ENCODE results near the gene FRAS1.

Gene FRAS1

DNA sequence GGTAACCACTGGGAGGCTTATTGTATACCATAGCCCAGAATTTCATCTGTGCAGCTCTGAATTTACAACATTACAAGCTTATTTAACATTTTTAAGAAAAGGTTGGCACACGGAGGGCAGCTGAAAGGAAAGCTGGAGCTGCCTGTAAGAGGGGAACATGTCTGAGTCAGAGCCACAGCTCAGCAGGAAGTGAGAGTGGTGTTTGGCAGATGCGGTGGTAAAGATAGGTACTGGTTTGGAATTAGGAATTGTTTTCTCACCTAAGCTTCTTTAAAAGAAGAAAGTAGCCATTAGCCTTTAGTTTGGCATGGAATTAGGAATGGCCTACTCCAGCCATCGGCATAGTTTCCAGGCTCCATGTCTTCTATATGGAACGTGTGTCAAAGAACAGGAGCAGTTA lies 321.9 kb downstream of the FRAS1 start:
- DNase-seq: no peak

DNA sequence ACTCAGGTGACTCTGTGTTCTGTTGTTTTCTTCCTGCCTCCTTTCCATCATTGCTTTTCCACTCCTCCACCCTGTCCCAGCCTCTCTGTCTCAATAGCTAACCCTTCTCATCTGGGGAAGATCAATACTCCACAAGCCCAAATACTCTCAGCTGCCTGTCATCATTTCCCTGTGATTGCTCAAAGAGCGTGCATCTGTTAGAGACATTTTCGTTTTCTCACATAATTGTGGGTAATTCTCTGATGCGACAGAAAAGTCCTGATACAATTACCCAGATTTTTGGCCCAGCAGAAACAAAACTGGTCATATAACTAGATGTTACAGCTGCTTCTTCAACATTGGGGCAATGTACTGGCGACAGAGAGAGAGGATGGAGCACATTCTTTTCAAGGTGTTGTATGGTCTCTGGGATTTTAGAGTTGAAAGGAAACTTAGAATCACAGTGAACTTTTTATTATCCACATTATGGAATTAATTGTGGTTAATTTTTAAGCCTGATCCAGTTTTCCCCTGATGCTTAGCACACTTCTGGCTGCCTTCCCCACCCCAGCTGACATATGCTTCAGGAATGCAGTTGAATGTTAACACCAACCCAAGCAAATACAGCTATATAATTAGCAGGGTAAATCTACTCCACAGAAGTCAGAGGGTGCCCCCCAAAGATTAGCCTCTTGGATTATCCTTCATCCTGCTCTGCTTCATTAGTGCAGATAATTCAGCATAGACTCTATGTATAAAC lies 323.0 kb downstream of the FRAS1 start:
- DNase-seq: no peak

DNA sequence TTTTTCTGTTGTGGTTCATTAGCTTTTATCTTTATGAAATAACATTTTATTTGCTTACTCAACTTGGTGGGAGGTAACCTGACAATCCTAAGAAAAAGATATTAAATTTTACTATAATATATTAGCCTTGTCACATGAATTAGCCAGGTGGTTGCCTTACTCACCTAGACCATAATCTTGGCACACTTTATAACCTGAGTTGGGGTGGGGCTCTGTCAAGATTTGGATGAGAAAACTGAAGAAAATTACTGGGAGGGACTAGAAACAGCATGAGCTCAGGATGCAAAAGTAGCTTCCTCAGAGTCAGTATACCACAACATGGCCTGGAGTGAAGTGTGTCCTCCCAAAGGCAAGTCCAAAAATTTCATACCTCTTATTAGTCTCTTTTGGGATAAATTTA lies 329.6 kb downstream of the FRAS1 start:
- no peak for DNase-seq

DNA sequence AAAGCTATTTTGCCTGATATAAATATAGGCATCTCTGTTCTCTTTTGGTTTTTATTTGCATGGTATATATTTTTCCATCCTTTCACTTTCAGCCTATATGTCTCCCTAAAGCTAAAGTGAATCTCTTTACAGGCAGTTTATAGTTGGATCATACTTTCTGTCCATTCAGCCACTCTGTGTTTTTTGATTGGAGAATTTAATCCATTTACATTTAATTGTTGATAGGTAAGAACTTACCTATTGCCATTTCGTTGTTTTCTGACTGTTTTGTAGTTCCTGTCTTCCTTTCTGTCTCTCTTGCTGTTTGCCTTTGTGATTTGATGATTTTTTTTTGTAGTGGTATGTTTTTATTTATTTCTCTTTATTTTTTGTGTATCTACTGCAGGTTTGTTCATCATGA lies 338.5 kb downstream of the FRAS1 start:
- DNase-seq: no peak

DNA sequence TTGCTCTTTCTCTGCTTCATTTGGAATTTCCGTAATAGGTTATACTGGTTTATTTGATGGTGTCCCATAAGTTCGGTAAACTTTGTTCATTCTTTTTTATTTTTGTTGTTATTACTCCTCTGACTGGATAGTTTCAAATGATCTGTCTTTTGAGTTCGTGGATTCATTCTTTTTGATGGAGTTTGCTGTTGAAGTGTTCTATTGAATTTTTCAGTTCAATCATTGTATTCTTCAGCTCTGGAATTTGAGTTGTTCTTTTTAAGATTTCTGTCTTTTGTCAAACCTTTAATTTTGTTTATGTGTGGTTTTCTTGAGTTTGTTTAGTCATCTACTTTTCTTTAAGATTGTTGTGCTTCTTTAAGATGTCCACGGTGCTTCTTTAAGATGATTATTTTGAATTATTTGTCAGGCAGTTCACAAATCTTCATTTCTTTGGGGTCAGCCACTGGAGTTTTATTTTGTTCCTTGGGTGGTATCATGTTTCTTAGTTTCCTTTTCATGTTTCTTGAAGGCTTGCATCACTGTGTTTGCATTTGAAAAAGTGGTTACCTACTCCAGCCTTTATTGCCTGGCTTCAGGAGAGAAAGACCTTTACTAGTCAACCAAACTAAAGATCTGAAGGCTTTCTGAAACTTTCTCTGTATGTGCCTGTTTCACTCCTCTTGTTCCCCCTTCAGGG lies 339.6 kb downstream of the FRAS1 start:
- no peak for DNase-seq

DNA sequence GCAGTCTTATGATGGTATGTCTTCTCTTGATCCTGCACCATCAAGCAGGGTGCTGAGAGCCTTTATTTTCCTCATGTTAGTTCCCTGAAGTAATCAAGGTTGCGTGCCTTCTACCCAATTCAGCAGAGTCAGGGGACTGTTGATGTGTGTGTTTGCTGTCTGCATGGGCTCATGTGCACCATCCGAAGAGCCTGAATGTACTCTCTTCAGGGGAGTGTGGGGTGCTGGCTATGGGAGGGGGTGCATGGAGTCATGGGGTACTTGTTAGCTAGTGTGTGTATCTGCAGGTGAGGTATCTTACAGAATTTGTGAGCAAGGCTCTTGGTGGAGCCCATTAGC lies 340.1 kb downstream of the FRAS1 start:
- no peak for DNase-seq

DNA sequence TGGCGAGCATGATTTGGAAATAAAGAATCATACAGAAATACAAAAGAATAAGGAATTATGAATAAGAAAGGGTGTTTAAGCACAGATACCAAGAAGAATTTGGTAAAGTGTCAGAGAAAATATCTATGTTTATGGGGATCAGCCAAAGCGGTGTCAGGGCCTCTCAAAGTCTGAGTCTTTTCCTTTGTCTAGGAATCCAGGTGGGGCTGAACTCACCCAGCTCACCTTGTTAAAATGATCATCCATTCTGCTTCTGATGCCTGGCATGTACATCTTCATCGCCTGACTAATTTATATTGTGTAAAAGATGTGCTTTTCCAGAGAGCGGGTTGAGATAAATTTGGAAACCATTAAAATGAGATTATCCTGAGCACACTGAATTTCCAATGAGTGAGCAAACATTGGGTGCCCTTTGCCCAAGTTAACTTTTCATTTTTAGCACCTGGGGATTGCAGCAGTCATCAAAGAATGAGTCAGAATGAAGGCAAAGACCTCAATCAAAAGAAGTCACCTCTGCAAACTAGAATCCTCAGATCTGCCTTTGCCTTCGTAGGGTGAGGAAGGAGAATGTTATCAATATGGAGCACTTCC lies 352.6 kb downstream of the FRAS1 start:
- no peak for DNase-seq

DNA sequence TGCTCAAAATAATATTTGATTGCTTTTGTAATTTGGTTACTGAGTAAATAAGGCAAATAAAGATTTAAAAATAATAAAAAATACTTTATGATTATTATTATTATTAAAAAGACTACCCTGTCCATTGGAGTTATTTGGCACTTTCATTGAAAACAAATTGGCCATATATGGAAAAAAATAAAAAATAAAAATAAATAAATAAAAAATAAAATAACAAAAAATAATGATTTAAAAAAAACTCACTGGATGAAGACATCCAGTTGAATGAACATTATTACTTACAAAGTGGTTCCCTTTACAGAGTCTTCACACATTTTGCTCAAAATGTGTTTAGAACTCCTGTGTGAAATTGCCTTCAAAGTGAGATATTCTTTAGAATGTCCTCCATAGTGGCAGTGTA lies 353.1 kb downstream of the FRAS1 start:
- DNase-seq: no peak

DNA sequence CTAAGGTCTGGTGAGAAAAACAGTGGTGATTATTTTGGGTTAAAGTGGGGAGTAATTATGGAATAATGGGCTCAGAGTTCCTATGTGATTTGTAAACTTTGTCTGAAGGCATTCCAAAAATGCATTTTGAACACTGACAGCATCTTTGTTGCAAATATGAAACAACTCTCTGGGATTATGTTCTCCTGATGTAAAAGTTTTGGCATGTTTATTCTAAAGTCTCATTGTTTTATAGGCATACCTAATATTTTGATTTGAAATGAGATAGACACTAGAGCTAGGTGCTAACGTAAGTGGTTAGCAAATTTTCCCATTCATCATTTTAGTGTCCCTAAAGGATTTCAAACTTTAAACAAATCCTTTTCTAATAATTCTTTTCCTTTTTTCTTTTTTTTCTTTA lies 353.6 kb downstream of the FRAS1 start:
- no peak for DNase-seq

DNA sequence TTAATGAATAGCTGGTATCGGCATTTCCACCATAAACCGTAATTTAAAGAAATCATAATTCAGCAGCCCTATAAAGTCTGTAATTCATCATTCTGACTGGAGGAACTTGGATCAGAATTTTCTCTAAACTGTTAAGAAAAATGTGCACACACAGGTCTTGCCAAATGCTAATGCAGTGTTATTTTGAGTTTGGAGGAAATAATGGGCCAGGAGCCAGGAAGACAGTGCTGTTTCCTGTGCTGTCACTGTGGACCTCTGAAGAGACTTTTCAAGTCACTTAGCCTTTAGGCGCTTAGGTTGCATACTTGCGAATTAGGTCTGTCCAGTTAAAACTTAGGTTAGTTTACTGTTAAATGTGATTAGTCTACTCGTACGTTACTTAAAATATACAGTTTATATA lies 357.0 kb downstream of the FRAS1 start:
- DNase-seq: no peak

DNA sequence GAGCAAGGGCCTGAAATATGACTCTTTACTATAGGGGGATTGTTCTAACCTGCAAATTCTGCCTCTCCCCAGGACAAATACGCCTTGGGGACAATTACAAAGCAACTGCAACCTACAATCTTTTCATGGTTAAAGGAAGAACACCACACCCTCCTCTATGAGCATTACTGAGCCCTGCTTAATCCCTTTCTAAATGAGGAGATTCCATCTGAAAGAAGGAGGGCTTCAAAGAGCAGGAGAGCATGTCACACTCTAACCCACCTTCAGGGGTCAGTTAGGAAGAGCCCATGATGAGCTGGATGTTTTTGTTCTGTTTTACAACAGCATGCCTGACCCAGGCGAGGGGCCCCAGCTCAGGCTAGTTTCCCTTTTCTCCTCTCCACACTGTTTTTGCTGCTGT lies 360.5 kb downstream of the FRAS1 start:
- no peak for DNase-seq

DNA sequence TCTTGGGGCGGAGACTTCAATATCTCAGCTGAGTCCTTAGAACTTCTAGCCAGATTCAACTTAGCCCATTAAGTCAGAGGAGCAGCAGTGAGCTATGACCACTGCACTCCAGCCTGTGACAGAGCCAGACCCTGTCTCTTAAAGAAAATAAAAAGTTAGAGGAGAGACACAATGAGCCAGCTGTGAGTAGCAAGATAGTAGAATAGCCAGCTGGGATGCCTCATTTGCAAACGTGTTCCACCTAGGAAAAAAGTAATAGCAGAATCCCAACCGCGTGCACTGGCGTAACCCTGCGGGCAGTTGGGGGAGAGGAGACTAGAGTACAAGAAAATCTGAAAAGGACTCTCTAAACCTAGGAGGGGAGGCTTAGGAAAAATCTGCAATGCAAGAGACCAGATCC lies 361.3 kb downstream of the FRAS1 start:
- DNase-seq: no peak

DNA sequence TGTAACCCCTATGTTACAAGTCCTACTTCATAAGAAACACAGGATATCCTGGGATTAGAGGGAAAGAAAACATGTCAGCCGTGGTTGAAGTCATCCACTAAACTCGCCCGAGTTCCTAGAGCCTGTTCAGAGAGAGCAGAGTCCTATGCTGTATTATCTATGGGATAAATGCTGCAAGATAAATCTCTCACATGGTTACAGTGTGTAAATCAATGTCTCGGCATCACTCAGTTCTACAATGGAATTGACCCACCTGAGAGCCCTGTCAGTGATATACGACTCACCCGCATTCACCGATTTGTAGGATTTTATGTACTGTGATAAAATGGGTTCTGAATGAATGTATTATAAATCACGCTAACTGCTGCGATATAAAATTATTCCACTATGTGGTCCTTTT lies 366.7 kb downstream of the FRAS1 start:
- DNase-seq: no peak

DNA sequence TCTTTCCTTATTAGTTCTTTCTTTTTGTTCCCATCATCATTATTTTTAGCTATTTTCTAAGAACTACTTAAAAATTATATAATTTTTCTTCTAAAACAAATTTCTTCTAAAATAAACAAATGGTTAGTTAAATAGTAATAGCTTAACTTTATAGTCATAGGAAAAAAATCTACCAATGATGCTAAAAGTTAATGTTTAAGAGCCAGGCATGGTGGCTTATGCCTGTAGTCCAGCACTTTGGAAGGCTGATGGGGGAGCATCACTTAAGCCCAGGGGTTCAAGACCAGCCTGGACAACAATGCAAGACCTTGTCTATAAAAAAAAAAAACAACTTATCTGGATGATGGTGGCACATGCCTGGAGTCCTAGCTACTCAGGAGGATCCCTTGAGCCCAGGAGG lies 367.3 kb downstream of the FRAS1 start:
- no peak for DNase-seq

DNA sequence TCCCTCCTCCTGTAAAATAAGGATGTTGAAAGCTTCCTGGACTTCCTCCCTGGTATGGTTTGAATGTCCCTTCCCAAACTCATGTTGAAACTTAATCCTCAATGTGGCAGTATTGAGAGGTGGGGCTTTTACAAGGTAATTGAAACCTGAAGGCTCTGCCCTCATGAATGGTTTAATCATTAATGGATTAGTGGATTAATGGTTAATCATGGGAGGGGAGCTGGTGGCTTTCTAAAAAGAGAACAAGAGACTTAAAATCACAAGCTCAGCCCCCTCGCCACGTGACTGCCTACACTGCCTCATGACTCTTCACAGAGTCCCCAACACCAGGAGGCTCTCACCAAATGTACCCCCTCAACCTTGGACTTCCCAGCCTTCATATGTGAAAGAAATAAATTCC lies 369.8 kb downstream of the FRAS1 start:
- DNase-seq: no peak

DNA sequence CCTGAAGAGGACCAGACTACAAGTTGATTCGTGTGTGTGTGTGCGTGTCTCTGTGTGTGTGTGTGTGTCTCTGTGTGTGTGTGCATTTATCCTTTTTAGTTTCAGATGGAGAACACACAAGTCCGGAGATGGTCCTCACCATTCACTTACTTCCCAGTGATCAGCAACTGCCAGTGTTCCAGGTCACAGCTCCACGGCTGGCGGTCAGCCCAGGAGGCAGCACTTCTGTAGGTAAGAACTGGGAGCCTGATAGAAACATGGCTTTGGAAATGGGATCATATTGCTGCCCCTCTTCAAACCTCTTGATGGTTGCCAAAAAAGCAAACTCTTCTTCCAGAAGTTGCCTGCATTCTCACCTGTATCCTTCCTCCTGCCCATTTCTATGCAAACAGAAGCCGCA lies 371.9 kb downstream of the FRAS1 start:
- no peak for DNase-seq

DNA sequence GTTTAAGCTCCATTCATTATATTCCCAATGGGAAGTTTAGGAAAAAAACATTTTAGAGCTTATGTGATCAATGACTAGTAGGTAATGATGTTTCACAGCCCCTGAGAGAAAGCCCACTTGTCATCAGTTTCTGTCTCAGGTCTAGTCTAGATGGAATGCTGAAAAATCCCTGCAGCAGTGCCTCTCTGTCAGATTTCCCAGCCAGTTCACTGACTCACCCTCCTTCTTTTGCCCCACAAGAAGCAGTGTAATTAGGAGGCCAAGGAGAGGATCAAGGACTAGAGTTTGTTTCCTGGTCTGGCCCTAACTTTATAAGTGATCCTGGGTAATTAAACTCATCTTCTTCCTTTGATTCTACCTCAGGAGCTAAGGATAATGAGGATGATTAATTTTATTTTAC lies 375.8 kb downstream of the FRAS1 start:
- peak; percentile 87 for DNase-seq

DNA sequence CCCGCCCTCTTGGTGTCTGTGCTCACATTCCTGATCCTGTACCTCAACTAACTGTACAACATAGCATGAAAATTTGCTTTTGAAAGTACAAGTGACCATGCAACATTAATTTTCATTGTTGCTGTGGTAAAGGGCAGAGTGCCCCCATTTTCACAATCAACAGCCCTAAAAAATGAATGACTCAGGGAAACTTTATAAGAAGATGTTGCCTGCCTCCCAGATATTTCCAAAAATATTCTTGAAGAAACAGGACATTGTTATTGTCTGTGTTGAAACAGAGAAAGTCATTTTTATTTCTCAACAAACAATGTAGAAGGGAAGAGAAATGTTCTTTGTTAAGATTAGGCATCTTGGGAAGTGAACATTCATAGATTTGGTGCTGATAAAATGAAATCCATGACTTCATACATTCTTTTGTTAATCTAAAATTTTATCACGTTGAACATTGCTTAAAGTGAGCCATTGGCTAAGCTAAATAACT lies 380.5 kb downstream of the FRAS1 start:
- no peak for DNase-seq

DNA sequence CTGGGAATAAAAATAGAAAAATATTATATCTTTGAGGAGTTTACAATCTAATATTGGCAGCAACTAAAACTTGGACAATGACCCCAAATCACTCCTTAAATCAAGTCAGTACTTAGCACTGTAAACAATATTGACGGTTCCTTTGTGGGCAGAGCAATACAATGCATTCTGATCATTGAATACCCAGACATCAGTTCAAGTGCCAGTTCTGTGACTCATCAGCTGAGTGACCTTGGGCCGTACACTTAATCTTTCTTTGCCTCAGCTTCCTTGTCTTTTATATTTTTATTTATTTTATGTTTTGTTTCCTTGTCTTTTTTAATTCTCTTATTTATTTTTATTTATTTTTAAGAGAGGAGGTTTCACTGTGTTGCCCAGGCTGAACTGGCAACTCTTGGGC lies 382.2 kb downstream of the FRAS1 start:
- DNase-seq: no peak

DNA sequence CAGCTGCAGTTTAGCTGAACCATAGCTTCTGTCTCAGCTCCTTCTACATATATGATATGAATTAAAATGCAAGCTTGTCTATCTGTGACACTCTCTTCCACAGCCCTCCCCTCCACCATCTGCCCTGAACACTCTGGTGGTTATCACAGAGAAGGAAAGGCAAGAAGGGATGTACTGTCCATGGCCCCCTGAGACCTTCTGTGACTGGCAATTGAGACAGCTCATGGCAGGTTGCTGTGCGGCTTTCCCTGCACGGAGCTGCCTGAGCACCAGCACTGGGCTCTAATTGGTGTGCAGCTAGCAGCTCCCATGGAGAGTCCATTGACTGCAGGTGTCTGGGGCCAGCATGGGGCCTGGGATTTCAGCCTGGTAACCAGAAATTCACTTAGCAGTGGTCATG lies 384.6 kb downstream of the FRAS1 start:
- DNase-seq: no peak

DNA sequence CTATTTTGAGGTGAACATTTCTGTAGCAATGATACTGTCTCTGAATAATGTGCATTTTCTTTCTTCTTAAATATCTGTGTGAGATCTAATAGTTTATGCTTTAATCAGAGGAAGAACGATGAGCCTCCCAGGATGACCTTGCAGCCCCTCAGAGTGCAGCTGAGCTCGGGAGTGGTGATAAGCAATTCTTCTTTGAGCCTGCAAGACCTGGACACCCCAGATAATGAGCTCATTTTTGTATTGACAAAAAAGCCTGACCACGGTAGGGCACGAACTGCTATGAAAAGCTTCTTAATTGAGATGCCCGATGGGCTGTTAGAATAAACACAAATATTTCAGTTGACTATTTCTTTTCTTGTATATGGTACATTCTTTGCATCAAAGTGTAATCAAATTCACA lies 389.5 kb downstream of the FRAS1 start:
- no peak for DNase-seq

DNA sequence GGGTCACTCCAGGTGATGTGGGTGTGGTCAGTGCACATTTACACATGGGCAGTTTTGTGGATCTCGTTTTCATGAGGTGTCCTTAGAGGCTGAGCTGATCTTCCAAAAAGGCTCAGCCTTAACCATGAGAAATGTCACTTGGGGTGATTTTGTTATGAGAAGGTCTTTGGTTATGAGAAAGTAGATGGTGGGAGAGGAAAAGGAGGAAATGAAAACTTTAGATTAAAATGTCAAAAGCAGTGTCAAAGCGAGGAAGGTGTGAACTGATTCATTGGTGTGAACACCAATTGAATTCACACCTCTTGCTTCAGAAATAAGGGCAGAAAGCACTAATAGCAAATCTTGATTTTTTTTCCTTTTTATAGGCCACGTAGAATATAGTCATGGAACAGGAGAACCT lies 394.3 kb downstream of the FRAS1 start:
- DNase-seq: no peak

DNA sequence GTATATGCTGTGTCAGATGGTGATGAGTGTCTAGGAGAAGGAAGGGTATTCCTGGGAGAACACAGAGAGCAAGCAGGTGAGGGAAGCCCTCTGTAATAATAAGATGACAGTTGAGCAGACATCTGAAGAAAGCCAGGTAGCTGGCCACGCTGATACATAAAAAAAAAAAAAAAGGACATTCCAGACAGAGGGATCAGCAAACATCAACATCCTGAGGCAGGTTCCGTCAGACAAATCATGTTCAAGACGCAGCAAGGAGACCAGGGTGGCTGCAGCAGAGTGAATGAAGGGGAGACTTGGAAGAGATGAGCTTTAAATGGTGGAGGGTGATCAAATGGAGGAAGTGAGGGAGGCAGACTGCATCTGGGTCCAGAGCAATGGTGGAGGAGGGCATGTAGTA lies 396.9 kb downstream of the FRAS1 start:
- DNase-seq: no peak

DNA sequence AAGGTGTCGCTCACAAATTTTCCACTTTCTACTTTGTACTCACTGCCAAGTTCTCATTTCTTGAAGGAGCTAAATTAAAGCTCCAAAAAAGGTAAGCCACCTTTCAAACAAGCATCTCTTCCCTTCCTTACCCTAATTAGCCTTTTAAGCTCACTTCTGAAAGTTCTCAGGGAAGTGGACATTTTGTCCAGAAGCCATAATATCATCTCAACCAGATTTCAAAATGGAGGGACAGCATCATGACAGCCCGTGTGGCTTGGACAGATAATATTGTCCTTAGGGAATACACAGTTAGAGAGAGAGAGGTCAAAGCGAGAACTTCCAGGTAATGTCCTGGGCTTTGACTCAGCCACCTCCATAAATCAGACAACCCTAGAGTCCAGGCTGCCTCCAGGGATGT lies 400.6 kb downstream of the FRAS1 start:
- no peak for DNase-seq

DNA sequence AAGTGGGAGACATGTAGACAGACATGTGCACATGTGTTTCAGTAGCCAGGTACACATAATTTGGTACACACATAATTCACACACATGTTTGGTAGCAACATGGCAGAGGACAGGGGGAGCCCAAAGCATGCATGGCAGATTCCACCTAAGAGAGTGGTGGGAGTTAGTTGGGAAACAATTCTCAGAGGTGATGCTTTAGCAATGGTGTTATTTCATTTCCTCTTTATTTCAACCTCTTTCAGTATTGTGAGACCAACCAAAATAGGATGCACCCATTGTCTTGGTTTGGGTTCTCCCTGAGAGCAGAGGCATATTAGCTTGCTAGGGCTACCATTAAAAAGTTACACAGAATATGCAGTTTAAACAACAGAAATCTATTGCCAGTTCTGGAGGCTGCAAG lies 402.2 kb downstream of the FRAS1 start:
- DNase-seq: no peak
